SK-N-SH (cell line): ENCODE data around the gene PUS10. TPM values are rescaled to one million over a fixed set of nuclear protein-coding genes. Genes with fewer than 3 reads are reported as not detected.

Experiments
- CTCF ChIA-PET: fragments of 300-600, 350-600 bp; formaldehyde crosslinking; extraction: SDS; loops from one replicate; lab custom pipeline; 2021; lab: Yijun Ruan, JAX
- POLR2A ChIA-PET: fragments of 350-600 bp; sonication (Branson Sonifier 250); formaldehyde crosslinking; extraction: SDS; loops from one replicate; lab custom pipeline; 2020; ENCODE audit warnings: antibody characterized with exemption, inconsistent platforms; lab: Yijun Ruan, JAX
- DNase-seq: peaks from one replicate; pipeline ENCODE4 v3.0.0; 2012
- H2AFZ ChIP-seq: fragments of 200-600 bp; sonication (generic); 2 replicates; pipeline ENCODE4 v1.8.1; 2016; ENCODE audit warnings: antibody characterized with exemption, mild to moderate bottlenecking, low read depth
- H3F3A ChIP-seq: fragments of 200-600 bp; sonication (generic); replicated peaks from 2 replicates; pipeline ENCODE3; 2016; ENCODE audit warnings: antibody characterized with exemption, mild to moderate bottlenecking; ENCODE audit not compliant: insufficient read depth
- H3K27ac ChIP-seq, 2 experiments: fragments of 200-500 bp in 1 of 2; fragments of 200-600 bp in 1 of 2; sonication (Bioruptor generic) in 1 of 2; sonication (generic), shearing (Covaris generic) in 1 of 2; 2 replicates each; pipeline versions ENCODE4 v1.5.1 to v1.6.1; 2014 to 2016; ENCODE audit warnings: low read depth in 2 of 2, inconsistent platforms in 1 of 2, low read length in 1 of 2, mild to moderate bottlenecking in 1 of 2, mixed read lengths in 1 of 2
- H3K27me3 ChIP-seq: fragments of 200-600 bp; sonication (generic), shearing (Covaris generic); 2 replicates; pipeline ENCODE4 v1.6.1; 2016; ENCODE audit warnings: mixed run types; ENCODE audit not compliant: insufficient read depth
- H3K36me3 ChIP-seq, 2 experiments: fragments of 200-500 bp in 1 of 2; fragments of 200-600 bp in 1 of 2; sonication (Bioruptor generic) in 1 of 2; sonication (generic) in 1 of 2; replicated peaks in 1 of 2; 2 replicates each; pipeline versions ENCODE3 to v1.5.1; 2014 to 2016; ENCODE audit warnings: low read length in 1 of 2, mild to moderate bottlenecking in 1 of 2; ENCODE audit not compliant: insufficient read depth in 2 of 2, control insufficient read depth in 1 of 2
- H3K4me1 ChIP-seq, 2 experiments: fragments of 200-500 bp in 1 of 2; fragments of 200-600 bp in 1 of 2; sonication (Bioruptor generic) in 1 of 2; sonication (generic), shearing (Covaris generic) in 1 of 2; 2 replicates each; pipeline versions ENCODE4 v1.5.1 to v1.6.1; 2014 to 2016; ENCODE audit warnings: low read depth in 1 of 2, low read length in 1 of 2, mixed run types in 1 of 2; ENCODE audit not compliant: insufficient read depth in 2 of 2, control insufficient read depth in 1 of 2
- H3K4me2 ChIP-seq: fragments of 200-600 bp; sonication (generic), shearing (Covaris generic); 2 replicates; pipeline ENCODE4 v1.6.1; 2017; ENCODE audit warnings: mixed run types
- H3K4me3 ChIP-seq, 2 experiments: fragments of 200-500 bp in 1 of 2; fragments of 200-600 bp in 1 of 2; sonication (Bioruptor generic) in 1 of 2; sonication (generic), shearing (Covaris generic) in 1 of 2; 2 replicates each; pipeline versions ENCODE4 v1.5.1 to v1.8.1; 2014 to 2016; ENCODE audit warnings: low read depth in 2 of 2, inconsistent platforms in 1 of 2, low read length in 1 of 2, mild to moderate bottlenecking in 1 of 2, mixed read lengths in 1 of 2, moderate library complexity in 1 of 2
- H3K79me2 ChIP-seq: fragments of 200-600 bp; sonication (generic); 2 replicates; pipeline ENCODE4 v1.8.1; 2017; ENCODE audit warnings: mild to moderate bottlenecking; ENCODE audit not compliant: insufficient read depth
- H3K9ac ChIP-seq: fragments of 200-600 bp; sonication (generic); 2 replicates; pipeline ENCODE4 v1.6.1; 2017; ENCODE audit warnings: mixed run types
- H3K9me2 ChIP-seq: fragments of 200-600 bp; sonication (generic); 2 replicates; pipeline ENCODE4 v1.6.1; 2017; ENCODE audit warnings: mixed run types
- H3K9me3 ChIP-seq: fragments of 200-600 bp; sonication (generic); 2 replicates; pipeline ENCODE4 v1.6.1; 2017; ENCODE audit warnings: mixed run types, mild to moderate bottlenecking, moderate library complexity
- H4K20me1 ChIP-seq: fragments of 200-600 bp; sonication (generic); 2 replicates; pipeline ENCODE4 v1.6.1; 2017; ENCODE audit warnings: mild to moderate bottlenecking, mixed run types; ENCODE audit not compliant: insufficient read depth
- CHD2 ChIP-seq: fragments of 150-350 bp; IDR thresholded peaks from 2 replicates; pipeline ENCODE4 v1.6.1; 2018; ENCODE audit warnings: low read length; ENCODE audit not compliant: partially characterized antibody
- CTCF ChIP-seq: fragments of 200-600 bp; sonication (generic); IDR thresholded peaks from 2 replicates; pipeline ENCODE4 v1.6.1; 2017; ENCODE audit warnings: antibody characterized with exemption, mild to moderate bottlenecking, moderate library complexity
- ELF1 ChIP-seq: IDR thresholded peaks from 2 replicates; pipeline ENCODE4 v1.4.0; 2012
- EZH2phosphoT487 ChIP-seq: fragments of 200-600 bp; sonication (generic); IDR thresholded peaks from 2 replicates; pipeline ENCODE4 v1.6.1; 2017; ENCODE audit warnings: low read depth, mixed run types, mild to moderate bottlenecking, antibody characterized with exemption, moderate library complexity, borderline replicate concordance
- FOXJ3 ChIP-seq: sonication (generic); formaldehyde crosslinking; IDR thresholded peaks from 2 replicates; pipeline ENCODE4 v1.5.1; 2020; ENCODE audit warnings: mild to moderate bottlenecking, missing genetic modification reagents
- FOXM1 ChIP-seq: IDR thresholded peaks from 2 replicates; pipeline ENCODE4 v1.4.0; 2012; ENCODE audit warnings: low read depth, mild to moderate bottlenecking
- GABPA ChIP-seq: IDR thresholded peaks from 2 replicates; pipeline ENCODE4 v1.4.0; 2012; ENCODE audit warnings: low read depth, mild to moderate bottlenecking
- GATA2 ChIP-seq: sonication (generic); formaldehyde crosslinking; IDR thresholded peaks from 2 replicates; pipeline ENCODE4 v1.5.0; 2020; ENCODE audit warnings: mild to moderate bottlenecking, missing genetic modification reagents
- JUND ChIP-seq: IDR thresholded peaks from 2 replicates; pipeline ENCODE4 v1.4.0; 2012
- MXI1 ChIP-seq: IDR thresholded peaks from 2 replicates; pipeline ENCODE4 v1.6.1; 2012; ENCODE audit warnings: mild to moderate bottlenecking, low read depth, low read length, improper control_type of control experiment
- PBX3 ChIP-seq: IDR thresholded peaks from 2 replicates; pipeline ENCODE4; 2012
- RAD21 ChIP-seq: IDR thresholded peaks from 2 replicates; pipeline ENCODE4 v1.6.1; 2012; ENCODE audit warnings: mild to moderate bottlenecking, low read length
- RCOR1 ChIP-seq: fragments of 150-350 bp; IDR thresholded peaks from 2 replicates; pipeline ENCODE4 v1.6.1; 2017; ENCODE audit warnings: antibody characterized with exemption, low read length
- REST ChIP-seq: IDR thresholded peaks from 2 replicates; pipeline ENCODE4 v1.6.1; 2012; ENCODE audit warnings: mild to moderate bottlenecking, low read depth, low read length, moderate library complexity
- SMC3 ChIP-seq: IDR thresholded peaks from 2 replicates; pipeline ENCODE4 v1.6.1; 2012; ENCODE audit warnings: low read depth, low read length, improper control_type of control experiment
- TAF1 ChIP-seq: IDR thresholded peaks from 2 replicates; pipeline ENCODE4 v1.6.1; 2012; ENCODE audit warnings: low read depth, mild to moderate bottlenecking, low read length, moderate library complexity, borderline replicate concordance
- TCF12 ChIP-seq: IDR thresholded peaks from 2 replicates; pipeline ENCODE4 v1.4.0; 2012
- USF2 ChIP-seq: fragments of 150-350 bp; IDR thresholded peaks from 2 replicates; pipeline ENCODE4 v1.6.1; 2017; ENCODE audit warnings: antibody characterized with exemption, low read length, low read depth, borderline replicate concordance
- ZBTB33 ChIP-seq: IDR thresholded peaks from 2 replicates; pipeline ENCODE4 v1.4.0; 2012; ENCODE audit warnings: low read depth, borderline replicate concordance
- whole genome bisulfite sequencing: methylation state at CpG from one replicate; pipeline ENCODE4 v1.1.6; 2017; ENCODE audit warnings: low lambda C conversion rate; 5-methylcytosine and 5-hydroxymethylcytosine counted together
- polyA plus RNA-seq, 3 experiments: library from polyadenylated mRNA; depleted of rRNA; stranded (reverse); fragments of >200 nt; gene quantifications; 2 replicates each; pipeline ENCODE4 v1.2.3, GENCODE V29; 2012

Gene PUS10
- polyA plus RNA-seq, 1 of the 3 experiments (the other 2 are of a cell fraction): 2.8 TPM

- DNase-seq: no peak
- Histone ChIP-seq H3K4me3 (no peak overlapping the region), H3K9ac (no peak overlapping the region), H3K79me2 (no peaks in the 10 kb centered on the region), H2AFZ (no peak overlapping the region), H3K36me3 (peaks cover 25 to 36% of the 10 kb centered on the region in 2 experiments)
- TF ChIP-seq GABPA: no peak
- no peak for TF ChIP-seq TAF1
- TF ChIP-seq CHD2: no peak
- TF ChIP-seq ELF1: no peak
- TF ChIP-seq CTCF: no peak
- no peak for TF ChIP-seq TCF12
- TF ChIP-seq REST: no peak
- no peak for TF ChIP-seq JUND
- no peak for TF ChIP-seq SMC3
- TF ChIP-seq FOXJ3 (CRISPR knock-in tag): no peak
- no peak for TF ChIP-seq PBX3
- no peak for TF ChIP-seq GATA2 (CRISPR knock-in tag)
- TF ChIP-seq FOXM1: no peak
- TF ChIP-seq USF2: no peak
- TF ChIP-seq EZH2phosphoT487: no peak
- no peak for TF ChIP-seq RCOR1
- no peak for TF ChIP-seq MXI1
- no peak for TF ChIP-seq RAD21
- TF ChIP-seq ZBTB33: no peak
- TF ChIP-seq, all 33 proteins: peak for 0
- Histone ChIP-seq H3K9me3 (no peaks in the 10 kb centered on the region), H4K20me1 (no peaks in the 10 kb centered on the region), H3K27ac (no peak overlapping the region), H3F3A (no peaks in the 10 kb centered on the region), H3K9me2 (no peaks in the 10 kb centered on the region), H3K4me1 (no peaks in the 10 kb centered on the region), H3K27me3 (no peaks in the 10 kb centered on the region), H3K4me2 (no peak overlapping the region)
- ChIA-PET POLR2A (no interaction called here), CTCF (interaction anchor here (1.5 kb wide), 1 partner anchor 12 kb away, joined by 3 read pairs; no protein-coding TSS in a partner anchor)
- 92% methylated on average over 1 of the region's 1 CpG for WGBS
Measured at GRCh38 chr2:60898567-60898966, 119.5 kb downstream of the PUS10 start.
